Aorta (tissue), 5 donors: ENCODE results near the gene PSMA8. TPM values are rescaled to one million over a fixed set of nuclear protein-coding genes. Genes with fewer than 3 reads are reported as not detected.
"Not testable (repeated sequence)": the region's sequence is repeated elsewhere in the genome, so short reads cannot be mapped to it uniquely, and the experiment has no call there.

ENCODE experiments used
- ATAC-seq: fragments of 200-7000 bp; cut with Tn5 transposase; one replicate; pipeline ENCODE4 v1.9.1; 2022; ENCODE audit warnings: moderate library complexity; ENCODE audit not compliant: low FRiP score
- DNase-seq, 2 donors: peaks; one replicate each; pipeline ENCODE4 v3.0.0-alpha.2; 2020
- H3K27ac ChIP-seq, 2 donors: one replicate each; pipeline ENCODE4 v1.5.1; 2013; ENCODE audit warnings: low read length in 2 of 2, mild to moderate bottlenecking in 2 of 2, moderate library complexity in 2 of 2, control low read depth in 1 of 2, inconsistent platforms in 1 of 2, low read depth in 1 of 2
- H3K27me3 ChIP-seq, 2 donors: one replicate each; pipeline ENCODE4 v1.6.1; 2013; ENCODE audit warnings: control low read depth in 1 of 2, low read length in 1 of 2, mild to moderate bottlenecking in 1 of 2, moderate library complexity in 1 of 2; ENCODE audit not compliant: insufficient read depth in 2 of 2, control insufficient read depth in 1 of 2
- H3K36me3 ChIP-seq, 2 donors: one replicate each; pipeline ENCODE4 v1.6.1; 2013; ENCODE audit warnings: control low read depth in 1 of 2, low read length in 1 of 2, mild to moderate bottlenecking in 1 of 2; ENCODE audit not compliant: insufficient read depth in 2 of 2, control insufficient read depth in 1 of 2
- H3K4me1 ChIP-seq, 2 donors: one replicate each; pipeline ENCODE4 v1.6.1; 2013; ENCODE audit warnings: low read length in 2 of 2, control low read depth in 1 of 2, mild to moderate bottlenecking in 1 of 2, moderate library complexity in 1 of 2; ENCODE audit not compliant: insufficient read depth in 2 of 2, control insufficient read depth in 1 of 2
- H3K4me3 ChIP-seq, 2 donors: one replicate each; pipeline ENCODE4 v1.5.1; 2013; ENCODE audit warnings: low read length in 2 of 2, control low read depth in 1 of 2, mild to moderate bottlenecking in 1 of 2
- H3K9me3 ChIP-seq: one replicate; pipeline ENCODE4 v1.6.1; 2013; ENCODE audit warnings: mild to moderate bottlenecking, low read length; ENCODE audit not compliant: control insufficient read depth
- WGBS, 2 donors: extraction: QIAGEN DNeasy Blood & Tissue Kit; methylation state at CpG; one replicate each; pipeline ENCODE4 v1.1.7; 2013; 5-methylcytosine and 5-hydroxymethylcytosine counted together
- intact Hi-C, 2 donors: fragments of 100-400 bp; cut with DNase I; formaldehyde crosslinking; loops; one replicate each; pipeline versions ENCODE4 v1.14.2 to v1.15.0; 2022
- polyA plus RNA-seq, 2 donors: library from polyadenylated mRNA; stranded (reverse); fragments of 200-250 nt; gene quantifications; one replicate each; pipeline ENCODE4 v1.2.3, GENCODE V29; 2013
- total RNA-seq, 2 donors: library from RNA; stranded (reverse); fragmentation: NEBNext Ultra II Directional; extraction: Animal tissue kit (Norgen Biotek cat#: 25700); gene quantifications; one replicate each; pipeline ENCODE4 v1.2.1, GENCODE V29; 2021
- donor health status: healthy with polysubstance abuse.
- donor health status: Bipolar disorder and iron deficiency.
- donor health status: DM: no; HTN: no; CAD: no.
- donor health status: DM: no; HTN: no; CAD: no.
- donor health status: DM: yes; HTN: yes; CAD: no.

PSMA8 gene
- total and polyA plus RNA-seq, 4 donors = not detected

GRCh38 chr18:26135548-26135947 is 1.9 kb downstream of the PSMA8 start:
- H3K9me3 ChIP-seq = peaks cover 5% of the 10 kb centered on the region
- H3K27ac ChIP-seq = no peak overlapping the region
- intact Hi-C loops = no loop called here
- no peaks in the 10 kb centered on the region for H3K36me3 ChIP-seq
- WGBS, 2 donors = 33 to 38% methylated on average over 1 of the region's 1 CpG
- peaks cover 0 to 2% of the 10 kb centered on the region in 2 donors for H3K27me3 ChIP-seq
- ATAC-seq (no peak), DNase-seq (no peak)
- H3K4me1 ChIP-seq = no peaks in the 10 kb centered on the region
- no peak overlapping the region for H3K4me3 ChIP-seq

- no peaks in the 10 kb centered on the region for H3K27me3 ChIP-seq
- DNase-seq (no peak), ATAC-seq (no peak)
- H3K36me3 ChIP-seq = no peaks in the 10 kb centered on the region
- H3K27ac ChIP-seq = no peak overlapping the region
- no peak overlapping the region for H3K4me3 ChIP-seq
- 60 to 67% methylated on average over 3 of the region's 3 CpGs for WGBS, 2 donors
- intact Hi-C loops = no loop called here
- no peaks in the 10 kb centered on the region for H3K4me1 ChIP-seq
- no peaks in the 10 kb centered on the region for H3K9me3 ChIP-seq
These were observed 23.7 kb downstream of the PSMA8 start for GRCh38 chr18:26157326-26157725.

- no peak for ATAC-seq
- no peaks in the 10 kb centered on the region for H3K4me1 ChIP-seq
- no peak for DNase-seq
These were observed 25.7 kb downstream of the PSMA8 start for GRCh38 chr18:26159353-26159752.

GRCh38 chr18:26164571-26164970 is 30.9 kb downstream of the PSMA8 start:
- intact Hi-C loops = no loop called here
- H3K4me1 ChIP-seq = no peaks in the 10 kb centered on the region
- H3K9me3 ChIP-seq = no peaks in the 10 kb centered on the region
- H3K27ac ChIP-seq = no peak overlapping the region
- DNase-seq = no peak
- no peak overlapping the region for H3K4me3 ChIP-seq
- no peaks in the 10 kb centered on the region for H3K27me3 ChIP-seq
- WGBS, 2 donors = 85 to 92% methylated on average over 2 of the region's 2 CpGs
- ATAC-seq = no peak
- H3K36me3 ChIP-seq = no peaks in the 10 kb centered on the region

More at GRCh38 chr18:26159353-26159752, 25.7 kb downstream of the PSMA8 start:
- H3K36me3 ChIP-seq = no peaks in the 10 kb centered on the region
- no peaks in the 10 kb centered on the region for H3K27me3 ChIP-seq
- H3K9me3 ChIP-seq = no peaks in the 10 kb centered on the region
- intact Hi-C loops = no loop called here
- WGBS, 2 donors = 56 to 66% methylated on average over 3 of the region's 3 CpGs
- H3K4me3 ChIP-seq = no peak overlapping the region
- no peak overlapping the region for H3K27ac ChIP-seq

GRCh38 chr18:26167592-26167991 is 33.9 kb downstream of the PSMA8 start:
- H3K27ac ChIP-seq, DNase-seq, H3K36me3 ChIP-seq, ATAC-seq, intact Hi-C loops, H3K9me3 ChIP-seq, H3K4me3 ChIP-seq, H3K4me1 ChIP-seq, H3K27me3 ChIP-seq: not testable (repeated sequence)
- 79 to 95% methylated on average over 1 of the region's 1 CpG for WGBS, 2 donors

GRCh38 chr18:26175481-26175880 is 41.8 kb downstream of the PSMA8 start:
- H3K36me3 ChIP-seq = no peaks in the 10 kb centered on the region
- intact Hi-C loops = no loop called here
- no peaks in the 10 kb centered on the region for H3K4me1 ChIP-seq
- DNase-seq = no peak
- no peak overlapping the region for H3K4me3 ChIP-seq
- ATAC-seq = no peak
- no peaks in the 10 kb centered on the region for H3K9me3 ChIP-seq
- H3K27me3 ChIP-seq = peaks cover 0 to 2% of the 10 kb centered on the region in 2 donors
- H3K27ac ChIP-seq = no peak overlapping the region
- 57 to 65% methylated on average over 2 of the region's 2 CpGs for WGBS, 2 donors

GRCh38 chr18:26176134-26176533 is 42.5 kb downstream of the PSMA8 start:
- Histone ChIP-seq H3K4me1 (no peaks in the 10 kb centered on the region), H3K9me3 (no peaks in the 10 kb centered on the region), H3K27ac (no peak overlapping the region), H3K36me3 (no peaks in the 10 kb centered on the region), H3K27me3 (peaks cover 0 to 2% of the 10 kb centered on the region in 2 donors), H3K4me3 (no peak overlapping the region)
- ATAC-seq (no peak), DNase-seq (no peak)
- intact Hi-C loops = no loop called here

GRCh38 chr18:26181343-26181826 is 47.7 kb downstream of the PSMA8 start:
- no peaks in the 10 kb centered on the region for H3K4me1 ChIP-seq
- H3K4me3 ChIP-seq = no peak overlapping the region
- ATAC-seq (no peak), DNase-seq (no peak)
- no peak overlapping the region for H3K27ac ChIP-seq
- no peaks in the 10 kb centered on the region for H3K36me3 ChIP-seq
- no peaks in the 10 kb centered on the region for H3K9me3 ChIP-seq
- WGBS, 2 donors = 87 to 90% methylated on average over 7 of the region's 7 CpGs
- intact Hi-C loops = no loop called here
- no peaks in the 10 kb centered on the region for H3K27me3 ChIP-seq

GRCh38 chr18:26183395-26184112 is 49.9 kb downstream of the PSMA8 start:
- no peak overlapping the region for H3K27ac ChIP-seq
- H3K4me3 ChIP-seq = no peak overlapping the region
- H3K27me3 ChIP-seq = no peaks in the 10 kb centered on the region
- intact Hi-C loops = no loop called here
- no peak for ATAC-seq
- H3K9me3 ChIP-seq = no peaks in the 10 kb centered on the region
- H3K36me3 ChIP-seq = no peaks in the 10 kb centered on the region
- H3K4me1 ChIP-seq = no peaks in the 10 kb centered on the region
- DNase-seq = no peak
